ENCODE data around the gene TINCR. TPM values are rescaled to one million over a fixed set of nuclear protein-coding genes. Genes with fewer than 3 reads are reported as not detected.
"Not testable (repeated sequence)": the region's sequence is repeated elsewhere in the genome, so short reads cannot be mapped to it uniquely, and the experiment has no call there.

Gene TINCR
- total RNA-seq, 1 donor from 2014 or later = not detected

DNA sequence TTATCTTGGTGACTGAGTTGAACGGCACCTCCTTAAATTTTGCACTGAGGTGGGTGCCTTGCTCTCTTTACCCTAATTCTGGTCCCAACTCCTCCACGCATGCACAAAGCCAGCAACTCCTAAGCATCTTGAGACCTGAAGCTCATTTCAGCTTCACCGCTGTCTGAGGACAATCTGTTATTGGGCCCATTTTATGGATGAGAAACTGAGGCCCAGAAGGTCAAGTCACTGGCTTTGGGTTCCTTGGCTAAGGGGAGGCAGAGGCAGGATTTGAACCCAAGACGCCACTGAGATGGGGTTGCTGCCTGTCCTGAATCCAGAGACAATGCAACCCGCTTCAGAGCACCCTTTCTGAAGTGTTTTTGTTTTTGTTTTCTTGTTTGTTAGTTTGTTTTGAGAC lies 22.7 kb downstream of the TINCR start:
- H3K9ac ChIP-seq (ENCODE audit: low read depth in 1 of 3, low read length in 3 of 3) = no peak overlapping the region
- peaks cover 4 to 16% (median 7%) of the 10 kb centered on the region in 3 donors for H3K27me3 ChIP-seq (ENCODE audit: control insufficient read depth in 3 of 3, insufficient read depth in 3 of 3, low read length in 3 of 3)
- H3K4me3 ChIP-seq (ENCODE audit: low read length in 3 of 3) = no peak overlapping the region
- H3K9me3 ChIP-seq (ENCODE audit: control insufficient read depth in 3 of 3, low read length in 3 of 3) = no peaks in the 10 kb centered on the region
- no peaks in the 10 kb centered on the region for H3K36me3 ChIP-seq (ENCODE audit: control insufficient read depth in 3 of 3, insufficient read depth in 3 of 3, low read length in 3 of 3)
- no peak overlapping the region for H3K27ac ChIP-seq (ENCODE audit: low read depth, low read length)
- no peaks in the 10 kb centered on the region for H3K4me1 ChIP-seq (ENCODE audit: control insufficient read depth in 3 of 3, insufficient read depth in 3 of 3, low read length in 3 of 3)

GRCh38 chr19:5542665-5543064 lies 25.1 kb downstream of the TINCR start:
- Histone ChIP-seq H3K36me3 (ENCODE audit: control insufficient read depth in 3 of 3, insufficient read depth in 3 of 3, low read length in 3 of 3) (no peaks in the 10 kb centered on the region), H3K27ac (ENCODE audit: low read depth, low read length) (no peak overlapping the region), H3K4me1 (ENCODE audit: control insufficient read depth in 3 of 3, insufficient read depth in 3 of 3, low read length in 3 of 3) (peaks cover 3 to 14% (median 10%) of the 10 kb centered on the region in 3 donors), H3K4me3 (ENCODE audit: low read length in 3 of 3) (no peak overlapping the region), H3K27me3 (ENCODE audit: control insufficient read depth in 3 of 3, insufficient read depth in 3 of 3, low read length in 3 of 3) (peaks cover 8 to 30% (median 18%) of the 10 kb centered on the region in 3 donors), H3K9me3 (ENCODE audit: control insufficient read depth in 3 of 3, low read length in 3 of 3) (no peaks in the 10 kb centered on the region), H3K9ac (ENCODE audit: low read depth in 1 of 3, low read length in 3 of 3) (no peak overlapping the region)

GRCh38 chr19:5541456-5541855 lies 26.3 kb downstream of the TINCR start:
- Histone ChIP-seq H3K27ac (ENCODE audit: low read depth, low read length) (no peak overlapping the region), H3K27me3 (ENCODE audit: control insufficient read depth in 3 of 3, insufficient read depth in 3 of 3, low read length in 3 of 3) (peaks cover 8 to 28% (median 20%) of the 10 kb centered on the region in 3 donors), H3K9me3 (ENCODE audit: control insufficient read depth in 3 of 3, low read length in 3 of 3) (no peaks in the 10 kb centered on the region), H3K9ac (ENCODE audit: low read depth in 1 of 3, low read length in 3 of 3) (no peak overlapping the region), H3K4me3 (ENCODE audit: low read length in 3 of 3) (no peak overlapping the region), H3K4me1 (ENCODE audit: control insufficient read depth in 3 of 3, insufficient read depth in 3 of 3, low read length in 3 of 3) (peaks cover 6 to 19% (median 15%) of the 10 kb centered on the region in 3 donors), H3K36me3 (ENCODE audit: control insufficient read depth in 3 of 3, insufficient read depth in 3 of 3, low read length in 3 of 3) (no peaks in the 10 kb centered on the region)

GRCh38 chr19:5540208-5540607 lies 27.5 kb downstream of the TINCR start:
- H3K27me3 ChIP-seq (ENCODE audit: control insufficient read depth in 3 of 3, insufficient read depth in 3 of 3, low read length in 3 of 3) = peaks cover 7 to 25% (median 24%) of the 10 kb centered on the region in 3 donors
- H3K36me3 ChIP-seq (ENCODE audit: control insufficient read depth in 3 of 3, insufficient read depth in 3 of 3, low read length in 3 of 3) = no peaks in the 10 kb centered on the region
- H3K27ac ChIP-seq (ENCODE audit: low read depth, low read length) = no peak overlapping the region
- peaks cover 10 to 21% (median 21%) of the 10 kb centered on the region in 3 donors for H3K4me1 ChIP-seq (ENCODE audit: control insufficient read depth in 3 of 3, insufficient read depth in 3 of 3, low read length in 3 of 3)
- H3K9ac ChIP-seq (ENCODE audit: low read depth in 1 of 3, low read length in 3 of 3) = no peak overlapping the region
- peaks cover 0 to 1% (median 1%) of the 10 kb centered on the region in 3 donors for H3K9me3 ChIP-seq (ENCODE audit: control insufficient read depth in 3 of 3, low read length in 3 of 3)
- H3K4me3 ChIP-seq (ENCODE audit: low read length in 3 of 3) = no peak overlapping the region

- H3K9ac ChIP-seq (ENCODE audit: low read depth in 1 of 3, low read length in 3 of 3) = no peak overlapping the region
- peaks cover 3 to 13% (median 7%) of the 10 kb centered on the region in 3 donors for H3K9me3 ChIP-seq (ENCODE audit: control insufficient read depth in 3 of 3, low read length in 3 of 3)
- H3K27me3 ChIP-seq (ENCODE audit: control insufficient read depth in 3 of 3, insufficient read depth in 3 of 3, low read length in 3 of 3) = peaks cover 3 to 23% (median 23%) of the 10 kb centered on the region in 3 donors
- no peak overlapping the region for H3K4me3 ChIP-seq (ENCODE audit: low read length in 3 of 3)
- no peaks in the 10 kb centered on the region for H3K36me3 ChIP-seq (ENCODE audit: control insufficient read depth in 3 of 3, insufficient read depth in 3 of 3, low read length in 3 of 3)
- no peak overlapping the region for H3K27ac ChIP-seq (ENCODE audit: low read depth, low read length)
- H3K4me1 ChIP-seq (ENCODE audit: control insufficient read depth in 3 of 3, insufficient read depth in 3 of 3, low read length in 3 of 3) = peaks cover 10 to 21% (median 21%) of the 10 kb centered on the region in 3 donors
Observed at GRCh38 chr19:5537870-5538269, 29.9 kb downstream of the TINCR start.

DNA sequence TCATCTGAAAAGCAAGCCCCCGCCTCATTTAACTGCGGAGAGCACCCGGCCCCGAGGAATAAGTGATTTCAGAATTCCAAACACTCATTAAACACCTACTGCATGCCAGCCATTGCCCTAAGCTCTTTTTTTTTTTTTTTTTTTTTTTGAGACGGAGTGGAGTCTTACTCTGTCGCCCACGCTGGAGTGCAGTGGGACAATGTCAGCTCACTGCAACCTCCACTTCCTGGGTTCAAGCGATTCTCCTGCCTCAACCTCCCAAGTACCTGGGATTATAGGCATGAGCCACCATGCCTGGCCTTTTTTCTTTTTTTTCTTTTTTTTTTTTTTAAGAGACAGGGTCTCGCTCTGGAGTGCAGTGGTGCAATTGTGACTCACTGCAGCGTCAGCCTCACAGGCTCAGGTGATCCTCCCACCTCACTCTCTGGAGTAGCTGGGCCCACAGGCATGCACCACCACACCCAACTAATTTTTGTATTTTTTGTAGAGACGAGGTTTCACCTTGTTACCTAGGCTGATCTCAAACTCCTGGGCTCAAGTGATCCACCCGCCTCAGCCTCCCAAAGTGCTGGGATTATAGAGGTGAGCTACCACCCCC lies 30.7 kb downstream of the TINCR start:
- H3K27ac ChIP-seq (ENCODE audit: low read depth, low read length); H3K4me3 ChIP-seq (ENCODE audit: low read length in 3 of 3): not testable (repeated sequence)
- peaks cover 3 to 13% (median 7%) of the 10 kb centered on the region in 3 donors for H3K9me3 ChIP-seq (ENCODE audit: control insufficient read depth in 3 of 3, low read length in 3 of 3)

GRCh38 chr19:5536337-5536894 lies 31.3 kb downstream of the TINCR start:
- Histone ChIP-seq H3K27ac (ENCODE audit: low read depth, low read length) (no peak overlapping the region), H3K27me3 (ENCODE audit: control insufficient read depth in 3 of 3, insufficient read depth in 3 of 3, low read length in 3 of 3) (peaks cover 3 to 23% (median 19%) of the 10 kb centered on the region in 3 donors), H3K9me3 (ENCODE audit: control insufficient read depth in 3 of 3, low read length in 3 of 3) (peaks cover 3 to 13% (median 7%) of the 10 kb centered on the region in 3 donors), H3K9ac (ENCODE audit: low read depth in 1 of 3, low read length in 3 of 3) (no peak overlapping the region), H3K4me3 (ENCODE audit: low read length in 3 of 3) (peak overlapping the region in 1 of 3 donors; percentile 54), H3K4me1 (ENCODE audit: control insufficient read depth in 3 of 3, insufficient read depth in 3 of 3, low read length in 3 of 3) (peaks cover 10 to 21% (median 21%) of the 10 kb centered on the region in 3 donors), H3K36me3 (ENCODE audit: control insufficient read depth in 3 of 3, insufficient read depth in 3 of 3, low read length in 3 of 3) (no peaks in the 10 kb centered on the region)

More for the DNA sequence above, 30.7 kb downstream of the TINCR start:
- not testable (repeated sequence) for H3K9ac ChIP-seq (ENCODE audit: low read depth in 1 of 3, low read length in 3 of 3); H3K36me3 ChIP-seq (ENCODE audit: control insufficient read depth in 3 of 3, insufficient read depth in 3 of 3, low read length in 3 of 3)
- peaks cover 3 to 23% (median 23%) of the 10 kb centered on the region in 3 donors for H3K27me3 ChIP-seq (ENCODE audit: control insufficient read depth in 3 of 3, insufficient read depth in 3 of 3, low read length in 3 of 3)
- peaks cover 10 to 21% (median 21%) of the 10 kb centered on the region in 3 donors for H3K4me1 ChIP-seq (ENCODE audit: control insufficient read depth in 3 of 3, insufficient read depth in 3 of 3, low read length in 3 of 3)

DNA sequence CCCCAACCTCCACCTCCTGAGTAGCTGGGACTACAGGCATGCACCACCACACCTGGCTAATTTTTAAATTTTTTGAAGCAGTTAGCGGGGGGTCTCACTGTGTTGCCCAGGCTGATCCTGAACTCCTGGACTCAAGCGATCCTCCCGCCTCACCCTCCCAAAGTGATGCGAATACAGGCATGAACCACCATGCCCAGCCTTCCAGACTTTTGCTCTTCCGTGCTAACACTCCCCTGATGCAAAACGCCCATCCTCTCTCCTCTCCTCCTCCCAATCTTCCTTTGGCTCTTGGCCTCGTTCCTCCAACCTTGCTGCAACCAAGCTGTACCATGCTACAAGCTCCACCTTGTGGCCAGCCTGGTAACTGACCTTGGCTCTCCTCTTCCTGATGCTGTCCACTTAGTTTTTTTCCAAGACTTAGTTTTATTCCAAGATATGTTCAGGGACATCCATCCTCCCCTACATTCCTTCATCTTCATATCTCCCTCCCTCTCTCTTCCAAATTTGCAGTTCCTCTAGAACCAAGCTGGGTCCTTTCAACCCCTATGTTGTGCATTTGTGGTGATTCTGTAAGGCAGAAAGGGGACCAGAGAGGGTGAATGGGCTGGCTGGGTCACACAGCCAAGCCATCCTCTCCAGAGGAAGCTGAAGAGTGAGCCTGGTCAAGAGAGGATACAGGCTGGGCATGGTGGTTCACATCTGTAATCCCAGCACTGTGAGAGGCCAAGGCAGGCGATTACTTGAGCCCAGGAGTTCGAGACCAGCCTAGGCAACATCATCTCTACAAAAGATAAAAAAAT lies 32.8 kb downstream of the TINCR start:
- Histone ChIP-seq H3K4me3 (ENCODE audit: low read length in 3 of 3) (peak overlapping the region in 1 of 3 donors; percentile 22), H3K9ac (ENCODE audit: low read depth in 1 of 3, low read length in 3 of 3) (no peak overlapping the region), H3K4me1 (ENCODE audit: control insufficient read depth in 3 of 3, insufficient read depth in 3 of 3, low read length in 3 of 3) (peaks cover 10 to 21% (median 21%) of the 10 kb centered on the region in 3 donors), H3K9me3 (ENCODE audit: control insufficient read depth in 3 of 3, low read length in 3 of 3) (peaks cover 3 to 13% (median 7%) of the 10 kb centered on the region in 3 donors), H3K27me3 (ENCODE audit: control insufficient read depth in 3 of 3, insufficient read depth in 3 of 3, low read length in 3 of 3) (peaks cover 3 to 22% (median 21%) of the 10 kb centered on the region in 3 donors), H3K27ac (ENCODE audit: low read depth, low read length) (no peak overlapping the region), H3K36me3 (ENCODE audit: control insufficient read depth in 3 of 3, insufficient read depth in 3 of 3, low read length in 3 of 3) (no peaks in the 10 kb centered on the region)

- Histone ChIP-seq H3K27me3 (ENCODE audit: control insufficient read depth in 3 of 3, insufficient read depth in 3 of 3, low read length in 3 of 3) (peaks cover 3 to 15% (median 12%) of the 10 kb centered on the region in 3 donors), H3K9ac (ENCODE audit: low read depth in 1 of 3, low read length in 3 of 3) (no peak overlapping the region), H3K27ac (ENCODE audit: low read depth, low read length) (no peak overlapping the region), H3K4me1 (ENCODE audit: control insufficient read depth in 3 of 3, insufficient read depth in 3 of 3, low read length in 3 of 3) (peaks cover 6 to 15% (median 13%) of the 10 kb centered on the region in 3 donors), H3K9me3 (ENCODE audit: control insufficient read depth in 3 of 3, low read length in 3 of 3) (peaks cover 3 to 13% (median 7%) of the 10 kb centered on the region in 3 donors), H3K4me3 (ENCODE audit: low read length in 3 of 3) (no peak overlapping the region), H3K36me3 (ENCODE audit: control insufficient read depth in 3 of 3, insufficient read depth in 3 of 3, low read length in 3 of 3) (no peaks in the 10 kb centered on the region)
Observed at GRCh38 chr19:5533257-5533656, 34.5 kb downstream of the TINCR start.

All from skeletal muscle tissue (tissue), 4 donors.